Glomerular visceral epithelial cell (primary cell): ENCODE data around the gene ABRAXAS1.
"Not testable (repeated sequence)": the region's sequence is repeated elsewhere in the genome, so short reads cannot be mapped to it uniquely, and the experiment has no call there.

Experiments used
- DNase-seq: peaks from one replicate; pipeline ENCODE4 v3.0.0-alpha.2; 2016; ENCODE audit errors: extremely low spot score

The ABRAXAS1 gene

DNA sequence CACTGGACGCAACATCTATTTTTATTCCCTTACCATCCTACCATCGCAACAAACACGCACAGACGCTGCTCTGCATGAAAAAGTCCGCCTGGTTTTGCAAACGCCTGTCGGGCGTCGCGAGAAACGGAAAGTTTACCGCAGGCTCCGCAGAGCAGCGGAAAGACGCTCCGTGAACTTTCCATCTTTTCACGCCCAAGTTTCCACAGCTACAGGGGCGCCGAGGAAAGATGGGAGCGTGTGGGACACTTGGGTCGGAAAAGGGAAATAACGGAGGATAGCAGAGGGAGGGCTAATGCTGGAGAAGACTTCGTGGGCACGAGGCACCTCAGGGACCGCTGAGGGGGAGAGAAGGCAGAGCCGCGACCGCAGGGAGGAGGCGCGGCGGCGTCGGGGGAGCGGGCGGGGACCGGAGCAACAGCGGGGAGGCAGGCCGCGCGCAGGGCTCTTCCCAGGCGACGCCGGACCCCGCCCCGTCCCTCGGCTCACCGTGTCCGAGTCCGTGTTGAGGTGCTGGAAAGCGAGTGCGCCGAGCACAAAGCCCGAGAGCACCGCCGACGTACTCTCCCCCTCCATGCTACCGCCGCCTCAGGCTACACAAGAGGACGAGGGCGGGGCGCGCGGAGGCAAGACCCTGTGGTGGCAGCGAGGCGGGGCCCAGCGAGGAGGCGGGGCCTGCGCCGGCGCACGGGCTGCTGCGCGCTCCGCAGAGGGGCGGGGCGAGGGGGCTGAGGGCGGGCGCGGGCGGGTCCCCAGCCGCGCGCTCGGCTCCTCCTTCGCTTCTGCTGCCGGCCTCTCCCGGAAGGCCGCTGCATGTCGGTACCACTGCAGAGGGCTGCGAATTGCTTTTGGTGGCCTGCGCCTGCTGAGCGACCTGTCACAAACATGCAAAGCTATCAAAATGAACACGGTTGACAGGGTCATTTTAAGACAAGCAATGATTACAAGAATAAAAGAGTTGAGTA, at the start of gene ABRAXAS1:
Gene ABRAXAS1 (minus strand): TSS at position 601 of the 962 bp plus-strand sequence. CDS start 28 bp downstream, at position 573.
- peak; percentile 96 for DNase-seq

DNA sequence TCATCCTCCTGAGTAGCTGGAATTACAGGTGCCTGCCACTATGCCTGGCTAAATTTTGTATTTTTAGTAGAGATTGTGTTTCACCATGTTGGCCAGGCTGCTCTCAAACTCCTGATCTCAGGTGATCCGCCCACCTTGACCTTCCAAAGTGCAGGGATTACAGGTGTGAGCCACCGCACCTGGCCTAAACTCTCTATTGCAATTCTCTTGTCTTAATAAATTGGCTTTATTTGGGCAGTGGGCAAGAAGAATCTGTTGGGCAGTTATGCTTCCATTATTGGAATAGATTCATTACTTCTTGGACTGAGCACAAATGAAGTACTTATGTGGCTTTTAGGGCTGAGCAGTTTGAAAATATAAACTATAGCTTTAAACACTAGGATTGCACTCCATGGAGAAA, 42.8 kb upstream of the ABRAXAS1 start:
- DNase-seq: no peak

DNA sequence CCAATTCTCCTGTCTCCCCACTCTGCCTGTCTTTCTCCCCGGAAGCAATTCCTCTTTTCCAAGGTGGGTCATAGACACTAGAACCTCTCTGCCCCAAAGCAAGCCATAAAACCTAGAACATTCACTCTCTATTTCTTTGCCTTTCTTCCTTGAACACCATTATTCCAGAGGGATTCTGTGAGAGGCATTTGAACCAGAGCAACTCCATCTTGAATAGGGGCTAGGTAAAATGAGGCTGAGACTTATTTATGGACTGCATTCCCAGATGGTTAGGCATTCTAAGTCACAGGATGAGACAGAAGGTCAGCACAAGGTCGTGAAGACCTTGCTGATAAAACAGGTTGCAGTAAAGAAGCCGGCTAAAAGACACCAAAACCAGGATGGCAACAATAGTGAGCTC, 37.3 kb upstream of the ABRAXAS1 start:
- DNase-seq: no peak

DNA sequence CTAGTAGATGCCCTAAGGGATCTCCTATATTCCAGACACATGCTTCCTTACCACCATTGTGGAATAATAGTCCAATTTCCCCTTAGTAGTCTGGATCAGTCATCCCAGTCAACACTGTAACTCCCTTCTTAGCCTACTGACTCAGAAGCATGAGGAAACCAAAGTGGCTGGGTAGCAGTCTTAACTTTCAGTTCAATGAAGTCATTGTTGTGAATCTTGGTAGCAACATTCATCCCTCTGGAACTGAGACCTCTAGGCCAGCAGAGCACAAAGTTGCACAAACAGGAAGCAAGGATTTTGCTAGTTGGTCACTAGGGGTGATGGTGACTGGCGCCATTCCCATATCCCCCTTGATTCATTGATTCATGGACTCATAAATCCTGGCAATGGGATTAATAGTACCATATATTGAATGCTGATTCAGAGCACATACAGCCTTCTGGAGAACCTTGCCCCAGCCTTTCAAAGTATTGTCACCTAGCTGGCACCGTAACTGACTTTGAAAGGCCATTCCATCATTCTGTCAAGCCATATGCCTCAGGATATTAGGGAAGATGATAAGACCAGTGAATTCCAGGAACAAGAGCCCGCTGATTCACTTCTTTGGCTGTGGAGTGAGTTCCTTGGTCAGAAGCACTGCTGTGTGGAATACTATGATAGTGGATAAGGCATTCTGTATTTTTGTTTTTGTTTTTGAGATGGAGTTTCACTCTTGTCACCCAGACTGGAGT, 31.3 kb upstream of the ABRAXAS1 start:
- DNase-seq: peak; percentile 27

DNA sequence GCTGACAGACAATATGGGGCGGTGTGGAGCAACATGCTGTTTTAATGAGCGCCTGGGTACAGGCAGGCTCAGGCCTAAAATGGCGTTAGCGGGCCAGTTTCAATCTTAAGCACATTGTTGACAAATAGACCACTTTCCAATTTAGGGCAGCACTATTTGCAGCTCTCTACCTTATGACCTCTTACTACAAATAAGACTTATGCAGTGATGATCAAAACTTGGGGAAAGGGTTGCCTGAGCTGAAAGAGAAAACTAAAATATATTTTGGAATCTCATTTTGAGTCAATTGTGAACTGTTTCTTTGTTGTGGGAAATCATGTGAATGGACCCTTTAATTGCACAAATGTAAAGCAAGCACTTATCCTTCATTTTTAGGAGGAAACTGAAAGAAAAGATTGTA, 25.5 kb upstream of the ABRAXAS1 start:
- no peak for DNase-seq

DNA sequence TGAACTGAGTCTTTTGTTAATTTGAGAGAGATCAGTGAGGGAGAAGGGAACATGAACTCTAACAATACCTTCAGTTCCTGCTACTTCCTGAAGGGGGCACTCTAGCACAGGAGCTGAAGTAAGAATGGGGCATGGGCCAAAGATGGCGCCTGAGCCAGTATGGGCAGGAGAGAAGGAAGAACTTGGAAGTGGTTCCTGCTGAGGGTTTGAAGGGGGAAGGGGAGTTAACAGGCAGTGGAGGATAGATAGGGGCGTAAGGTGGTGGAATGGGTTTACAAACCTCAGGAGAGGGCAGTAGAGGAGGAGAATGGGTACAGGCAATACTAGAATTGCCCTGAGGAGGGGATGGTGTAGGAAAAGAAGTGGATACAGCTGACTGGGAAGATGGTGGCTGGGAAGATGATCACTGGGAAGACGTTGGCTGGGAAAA, 24.3 kb upstream of the ABRAXAS1 start:
- DNase-seq: peak; percentile 59

DNA sequence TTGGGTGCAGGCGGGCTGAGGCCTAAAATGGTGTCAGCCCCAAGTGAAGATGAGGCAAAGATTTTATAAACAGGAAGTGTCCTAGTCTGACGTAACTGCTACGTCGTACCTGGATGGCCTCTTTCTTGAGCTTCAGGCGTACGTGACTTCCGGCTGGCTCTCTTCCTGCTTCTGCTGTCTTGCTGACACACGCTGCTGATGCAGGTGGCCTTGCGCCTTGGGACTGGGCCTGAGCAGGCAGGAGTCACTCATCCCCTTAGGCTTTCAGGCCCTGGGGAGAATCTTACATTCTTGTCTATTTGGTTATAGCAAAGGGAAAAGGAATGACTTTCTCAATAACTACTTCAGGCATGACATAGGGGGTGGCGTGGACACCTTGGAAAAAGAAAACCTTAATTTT, 20.1 kb upstream of the ABRAXAS1 start:
- no peak for DNase-seq

DNA sequence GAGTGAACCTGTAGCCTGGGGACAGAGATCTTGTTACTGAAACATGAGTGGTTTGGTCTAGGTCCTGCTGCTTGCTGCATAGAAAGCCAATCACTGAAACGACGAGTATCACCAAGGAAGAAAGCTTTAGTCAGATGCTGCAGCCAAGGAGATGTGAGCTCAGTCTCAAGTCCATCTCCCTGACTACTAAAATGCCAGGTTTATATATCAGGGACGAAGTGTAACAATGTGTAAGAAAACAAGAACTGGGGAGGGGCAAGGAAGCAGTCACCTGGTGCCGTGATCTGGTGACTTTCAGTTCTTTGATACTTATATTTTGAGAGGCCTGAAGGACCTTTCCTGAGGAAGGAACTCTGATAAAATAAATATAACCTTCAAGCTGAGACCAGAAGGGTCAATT, 19.6 kb upstream of the ABRAXAS1 start:
- no peak for DNase-seq

DNA sequence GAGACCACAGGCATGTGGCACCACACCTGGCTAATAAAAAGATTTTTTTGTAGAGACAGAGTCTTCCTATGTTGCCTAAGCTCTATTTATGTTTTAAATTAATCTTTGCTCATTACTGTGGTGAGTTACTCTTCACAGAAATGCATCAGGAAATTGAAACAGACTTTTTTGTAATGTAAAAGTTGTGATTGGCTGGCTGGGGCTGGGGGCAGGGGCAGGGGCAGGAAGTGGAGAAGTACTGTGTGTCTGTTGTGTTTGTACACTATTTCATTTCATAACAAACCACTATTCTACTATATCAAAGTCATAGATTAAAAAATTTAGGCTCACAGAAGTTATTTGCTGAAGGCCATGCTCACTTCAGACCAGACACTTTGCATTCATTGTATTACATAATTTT, 19.1 kb upstream of the ABRAXAS1 start:
- DNase-seq: no peak

DNA sequence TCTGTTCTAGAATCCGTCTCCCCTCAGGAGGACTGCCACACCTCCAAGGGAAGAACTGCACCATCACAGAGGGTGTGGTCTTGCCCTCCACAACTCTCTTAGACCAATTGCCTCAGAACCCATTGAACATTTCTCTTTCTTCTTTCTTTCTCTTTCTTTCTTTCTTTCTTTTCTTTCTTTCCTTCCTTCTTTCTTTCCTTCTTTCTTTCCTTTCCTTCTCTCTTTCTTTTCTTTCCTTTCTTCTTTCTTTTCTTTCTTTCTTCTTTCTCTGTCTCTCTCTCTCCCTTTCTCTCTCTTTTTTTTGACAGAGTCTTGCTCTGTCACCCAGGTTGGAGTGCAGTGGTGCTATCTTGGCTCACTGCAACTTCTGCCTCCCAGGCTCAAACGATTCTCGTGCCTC, 16.8 kb upstream of the ABRAXAS1 start:
- DNase-seq: not testable (repeated sequence)

DNA sequence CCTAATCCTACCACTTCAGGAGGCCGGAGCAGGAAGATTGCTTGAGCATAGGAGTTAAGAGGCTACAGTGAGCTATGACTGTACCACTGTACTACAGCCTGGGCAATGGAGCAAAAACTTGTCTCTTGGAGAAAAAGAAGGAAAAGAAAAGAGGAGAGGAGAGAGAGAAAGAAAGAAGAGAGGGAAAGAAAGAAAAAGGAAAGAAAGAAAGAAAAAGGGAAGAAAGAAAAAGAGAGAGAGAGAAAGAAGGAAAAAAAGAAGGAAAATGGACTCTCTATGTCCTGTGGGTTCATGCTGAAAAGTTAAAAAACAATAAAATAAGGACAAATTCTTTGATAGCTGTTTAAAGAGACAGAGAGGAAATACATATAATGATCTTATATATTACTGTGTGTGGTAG, 13.3 kb upstream of the ABRAXAS1 start:
- no peak for DNase-seq

DNA sequence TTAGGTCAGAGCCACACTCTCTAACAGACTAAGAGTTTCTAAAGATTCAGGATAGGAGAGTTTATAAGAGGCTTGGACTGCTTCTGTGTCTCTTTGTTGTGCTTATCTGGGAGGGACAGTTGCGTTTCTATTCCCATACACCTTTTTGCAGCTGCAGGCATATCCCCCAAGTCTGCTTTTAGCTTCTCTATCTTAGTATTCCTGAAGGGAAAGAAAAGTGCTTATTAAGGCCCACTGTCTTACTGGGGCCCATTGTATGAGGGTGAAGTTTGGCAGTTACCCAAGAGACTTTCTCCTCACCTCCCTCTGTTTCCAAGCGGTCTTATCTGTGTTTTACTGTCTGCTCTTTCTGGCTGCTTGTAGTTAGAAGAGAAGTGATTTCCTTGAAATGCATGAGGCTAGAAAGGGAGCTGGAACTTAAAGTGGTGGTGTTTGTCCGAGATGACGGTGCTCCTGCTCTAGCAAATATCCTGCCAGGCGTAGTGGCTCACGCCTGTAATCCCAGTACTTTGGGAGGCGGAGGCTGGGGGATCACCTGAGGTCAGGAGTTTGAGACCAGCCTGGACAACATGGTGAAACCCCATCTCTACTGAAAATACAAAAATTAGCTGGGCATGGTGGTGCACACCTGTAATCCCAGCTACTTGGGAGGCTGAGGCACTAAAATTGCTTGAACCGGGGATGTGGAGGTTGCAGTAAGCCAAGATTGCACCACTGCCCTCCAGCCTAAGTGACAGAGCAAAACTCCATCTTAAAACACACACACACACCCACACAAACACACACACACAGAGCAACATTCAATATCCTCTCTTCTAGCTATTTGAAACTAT, 11.4 kb upstream of the ABRAXAS1 start:
- not testable (repeated sequence) for DNase-seq

DNA sequence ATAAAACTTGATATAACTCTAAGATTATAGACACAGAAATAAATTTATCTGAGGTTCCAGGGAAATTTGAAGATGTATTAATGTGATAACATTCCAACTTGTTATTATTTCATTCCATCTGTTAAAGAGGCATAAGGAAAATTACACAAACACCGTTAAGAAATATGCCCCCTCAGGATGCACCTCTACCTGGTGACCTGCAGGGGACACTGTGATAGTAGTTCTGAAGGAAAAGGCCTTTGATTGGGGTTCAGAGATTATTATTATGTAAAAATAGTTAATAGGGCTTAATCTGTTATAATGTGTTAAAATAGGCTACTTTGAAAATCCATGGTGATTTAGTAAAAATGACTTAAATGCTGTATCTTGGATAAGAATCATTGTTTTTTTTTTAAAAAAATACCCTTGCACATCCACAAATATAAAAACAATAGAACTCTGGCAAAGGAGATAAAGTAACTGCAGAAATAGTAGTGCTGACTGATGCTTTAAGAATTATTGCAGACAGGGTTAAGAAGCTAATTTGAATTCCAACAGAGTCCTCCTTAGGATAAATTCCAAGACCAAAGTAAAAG, 6.1 kb upstream of the ABRAXAS1 start:
- peak; percentile 21 for DNase-seq

DNA sequence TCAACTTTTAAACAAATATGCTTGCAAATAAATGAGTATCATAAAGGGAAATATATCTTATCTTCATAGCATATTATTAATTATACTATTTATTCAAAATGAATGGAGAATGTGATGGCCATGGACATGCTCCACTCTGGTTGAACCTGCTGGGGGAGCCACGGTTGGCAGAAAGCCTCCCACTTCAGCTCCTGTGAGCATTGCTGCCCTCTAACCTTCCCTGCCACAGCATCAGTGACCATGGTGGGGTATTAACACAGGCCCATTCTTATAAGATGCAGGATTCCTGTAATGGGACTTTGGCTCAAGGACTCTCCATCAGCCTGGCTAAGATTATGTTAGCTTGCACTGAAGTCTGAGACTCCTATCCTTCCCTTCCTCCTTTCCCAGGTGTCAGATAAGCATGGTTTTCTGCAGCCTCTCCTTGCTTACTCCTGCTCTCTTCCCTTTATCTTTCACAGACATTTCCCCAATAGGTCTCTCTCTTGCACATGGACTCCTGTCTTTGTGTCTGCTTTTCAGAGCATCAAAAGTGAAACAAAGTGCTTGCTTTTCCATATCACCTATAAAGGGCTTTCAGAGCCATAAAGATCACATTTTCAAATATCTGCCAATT, 4.9 kb upstream of the ABRAXAS1 start:
- no peak for DNase-seq

DNA sequence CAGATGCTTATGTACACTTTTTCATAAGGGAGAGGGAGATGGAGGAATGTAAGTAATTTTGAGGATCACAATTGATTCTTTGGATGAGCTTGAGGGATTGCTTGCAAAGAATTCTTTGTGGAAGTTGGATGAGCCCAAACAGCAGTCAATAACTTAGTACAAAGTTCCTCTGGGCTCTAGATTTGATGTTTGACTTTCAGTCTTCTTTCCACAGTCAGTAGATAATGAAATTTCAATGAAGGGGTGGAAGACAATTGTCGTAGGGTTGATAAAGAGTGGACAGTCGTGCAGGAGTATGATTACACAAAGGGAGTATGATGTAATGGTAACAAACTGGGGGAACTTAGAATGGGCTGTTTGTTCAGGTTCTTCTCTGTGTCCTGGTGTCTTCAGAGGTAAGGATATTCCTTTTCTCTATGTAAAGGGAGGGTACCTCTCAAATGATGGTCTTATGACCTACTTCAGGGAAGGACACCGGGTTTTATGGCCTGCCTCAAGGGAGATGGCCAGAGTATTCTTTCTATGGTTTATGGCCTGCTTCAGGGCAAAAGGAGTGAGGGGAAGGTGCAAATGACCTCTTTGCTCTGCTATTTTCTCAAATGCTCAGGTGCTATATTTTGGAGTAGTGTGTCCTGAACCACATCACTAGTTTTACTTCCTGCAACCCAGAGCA, 1.7 kb upstream of the ABRAXAS1 start:
- no peak for DNase-seq

DNA sequence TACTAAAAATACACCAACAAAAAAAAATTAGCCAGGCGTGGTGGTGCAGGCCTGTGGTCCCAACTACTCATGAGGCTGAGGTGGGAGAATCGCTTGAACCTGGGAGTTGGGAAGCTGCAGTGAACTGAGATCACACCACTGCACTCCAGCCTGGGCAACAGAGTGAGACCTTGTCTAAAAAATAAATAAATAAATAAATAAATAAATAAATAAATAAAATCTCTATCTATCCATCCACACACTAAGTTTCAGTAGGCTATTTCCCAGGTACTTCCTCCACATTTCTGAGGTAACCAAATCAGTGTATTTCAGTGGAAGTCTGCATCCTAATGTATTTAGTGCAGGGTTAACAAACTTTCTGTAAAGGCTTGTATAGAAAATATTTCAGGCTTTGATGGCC, 10.9 kb downstream of the ABRAXAS1 start:
- DNase-seq: no peak

DNA sequence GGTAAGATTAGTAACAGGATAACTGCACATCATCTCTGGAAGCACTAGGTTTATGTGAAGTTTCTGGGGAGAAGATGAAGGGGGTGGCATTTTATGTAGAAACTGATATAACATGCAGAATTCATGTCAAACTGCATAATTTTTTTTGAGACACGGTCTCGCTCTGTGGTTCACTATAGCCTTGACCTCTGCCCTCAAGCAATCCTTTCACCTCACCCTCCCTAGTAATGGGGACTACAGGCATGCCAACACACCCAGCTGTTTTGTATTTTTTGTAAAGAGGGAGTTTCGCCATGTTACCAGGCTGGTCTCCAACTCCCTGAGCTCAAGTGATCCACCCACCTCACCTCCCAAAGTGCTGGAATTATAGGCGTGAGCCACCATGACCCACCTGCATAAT, 11.5 kb downstream of the ABRAXAS1 start:
- no peak for DNase-seq

DNA sequence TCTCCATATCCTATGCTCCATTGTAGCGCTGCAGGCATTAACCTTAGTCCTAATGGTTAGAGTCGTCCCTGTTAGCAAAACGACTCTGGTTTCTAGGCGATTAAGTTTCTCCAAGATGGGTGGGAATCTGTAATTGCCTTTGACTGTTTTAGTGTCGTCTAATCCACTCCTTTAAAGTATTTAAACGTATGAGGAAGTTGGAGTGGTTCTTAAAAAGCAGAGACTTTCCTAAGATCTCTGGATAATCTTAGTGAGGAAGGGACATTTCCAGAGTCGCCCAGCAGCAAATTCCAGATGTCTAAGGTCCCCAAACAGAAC, 28.8 kb downstream of the ABRAXAS1 start:
- no peak for DNase-seq

DNA sequence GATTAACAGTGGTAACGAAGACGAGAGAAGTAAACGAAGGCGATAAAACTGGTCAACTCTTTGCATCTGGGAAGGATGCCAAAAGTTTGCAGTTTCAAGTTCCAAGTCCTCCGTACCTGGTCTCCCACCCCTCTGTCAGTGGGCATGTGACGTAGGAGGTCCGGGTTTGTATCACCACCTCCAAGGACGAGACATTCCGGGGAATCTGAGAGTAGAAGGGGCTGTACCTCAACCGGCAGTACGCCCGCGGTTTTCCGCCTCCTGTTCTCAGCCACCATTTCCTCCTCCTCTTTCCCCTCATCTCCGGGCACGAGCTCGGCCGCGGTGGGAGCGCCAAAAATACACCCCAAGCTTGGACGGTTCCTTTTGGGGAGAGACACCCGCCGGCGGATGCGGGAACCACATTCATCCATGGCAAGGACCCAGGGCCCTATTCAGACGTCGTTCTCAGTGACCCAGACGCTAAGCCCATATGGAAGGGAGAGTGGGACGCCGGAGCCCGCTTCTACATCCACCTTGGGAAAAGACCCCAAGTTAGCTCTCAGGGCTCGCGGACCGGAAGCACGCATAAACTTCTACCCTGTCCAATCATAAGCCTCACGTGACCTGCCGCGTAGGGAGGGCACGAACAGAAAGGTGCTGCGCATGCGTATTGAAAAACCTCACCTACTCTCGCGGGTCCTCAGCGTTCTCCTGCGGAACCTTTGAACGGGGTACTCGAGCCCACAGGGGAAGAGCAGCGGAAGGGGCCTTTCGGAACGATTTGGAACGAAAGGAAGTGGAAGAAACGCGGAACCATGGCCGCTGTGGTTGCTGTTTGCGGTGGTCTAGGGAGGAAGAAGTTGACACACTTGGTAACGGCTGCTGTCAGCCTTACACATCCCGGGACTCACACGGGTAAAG, 29.4 kb downstream of the ABRAXAS1 start, which contains the start of the genes HELQ and MRPS18C:
Gene HELQ (minus strand): TSS at position 543 of the 903 bp plus-strand sequence. CDS start 130 bp downstream, at position 413.
Gene MRPS18C (plus strand): TSS at position 778 of the 903 bp plus-strand sequence. CDS start 20 bp downstream, at position 798.
- DNase-seq: peak; percentile 99
